HG02840 (cell line): Measurements from ENCODE around the gene CTTNBP2NL.
"Not testable (repeated sequence)": the region's sequence is repeated elsewhere in the genome, so short reads cannot be mapped to it uniquely, and the experiment has no call there.

Source experiments
- ATAC-seq: cut with Tn5 transposase; IDR thresholded peaks from one replicate; pipeline ENCODE4 v1.9.1; 2021; ENCODE audit warnings: mild to moderate bottlenecking, moderate library complexity, moderate number of reproducible peaks; ENCODE audit not compliant: unreplicated experiment, low FRiP score

The CTTNBP2NL gene

GRCh38 chr1:112386024-112386723 lies 9.8 kb upstream of the CTTNBP2NL start:
- ATAC-seq = no peak

DNA sequence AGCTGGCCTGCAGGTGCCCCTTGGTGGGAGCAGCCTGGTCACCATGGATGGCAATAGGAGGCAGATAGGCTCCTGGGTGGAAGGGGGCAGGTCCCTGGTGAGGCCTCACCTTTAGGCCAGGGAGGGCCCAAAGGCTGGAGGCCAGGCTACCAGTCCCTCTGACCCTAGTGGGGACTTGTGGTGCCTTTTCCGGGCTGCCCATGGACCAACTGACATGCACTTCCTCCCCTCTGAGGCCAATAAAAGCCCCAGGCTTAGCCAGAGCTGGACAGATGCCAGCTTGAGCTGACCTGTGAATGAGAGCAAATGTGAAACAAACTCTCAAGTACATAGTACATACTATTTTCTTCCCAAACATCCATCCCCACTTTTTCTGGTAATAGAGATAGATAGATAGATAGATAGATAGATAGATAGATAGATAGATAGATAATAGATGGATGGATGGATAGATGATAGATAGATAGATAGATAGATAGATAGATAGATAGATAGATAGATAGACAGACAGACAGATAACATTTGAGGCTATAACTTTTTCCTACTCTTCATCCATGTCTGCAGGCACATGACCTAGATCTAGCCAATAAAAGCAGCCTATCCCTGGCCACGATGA lies 9.2 kb upstream of the CTTNBP2NL start:
- ATAC-seq = no peak

DNA sequence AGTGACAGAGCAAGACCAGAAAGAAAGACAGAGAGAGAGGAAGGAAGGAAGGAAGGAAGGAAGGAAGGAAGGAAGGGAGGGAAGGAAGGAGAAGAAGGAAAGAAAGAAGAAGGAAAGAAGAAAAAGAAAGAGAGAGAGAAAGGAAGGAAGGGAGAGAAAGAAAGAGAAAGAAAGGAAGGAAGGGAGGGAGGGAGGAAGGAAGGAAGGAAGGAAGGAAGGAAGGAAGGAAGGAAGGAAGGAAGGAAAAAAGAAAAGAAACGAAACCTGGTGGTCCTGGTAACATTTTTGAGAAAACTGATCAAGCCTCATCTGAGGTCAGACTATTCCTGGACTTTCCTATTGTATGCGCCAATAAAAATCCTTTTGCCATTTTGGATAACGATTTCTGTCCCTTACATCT lies 8.2 kb upstream of the CTTNBP2NL start:
- no peak for ATAC-seq

DNA sequence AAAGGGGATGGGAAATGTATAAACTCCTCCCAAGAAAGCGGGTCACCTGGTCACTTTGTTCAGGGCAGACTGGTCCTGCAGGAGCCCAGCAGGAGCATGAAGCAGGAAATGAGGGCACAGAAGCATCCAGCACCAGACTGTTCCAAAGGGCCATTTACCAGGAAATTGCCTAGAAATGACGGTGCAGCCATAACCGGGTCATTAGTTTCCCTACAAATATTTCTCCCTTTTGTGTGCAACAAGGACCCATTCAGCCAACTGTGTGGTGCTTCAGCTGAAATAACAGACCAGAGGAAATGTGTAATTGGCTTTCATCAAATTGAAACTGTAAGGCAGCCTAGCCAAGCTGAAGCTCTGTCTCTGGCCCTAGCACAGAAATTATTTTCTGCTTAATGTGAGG lies 7.6 kb upstream of the CTTNBP2NL start:
- no peak for ATAC-seq

- no peak for ATAC-seq
Observed at GRCh38 chr1:112389689-112390088, 6.3 kb upstream of the CTTNBP2NL start.

DNA sequence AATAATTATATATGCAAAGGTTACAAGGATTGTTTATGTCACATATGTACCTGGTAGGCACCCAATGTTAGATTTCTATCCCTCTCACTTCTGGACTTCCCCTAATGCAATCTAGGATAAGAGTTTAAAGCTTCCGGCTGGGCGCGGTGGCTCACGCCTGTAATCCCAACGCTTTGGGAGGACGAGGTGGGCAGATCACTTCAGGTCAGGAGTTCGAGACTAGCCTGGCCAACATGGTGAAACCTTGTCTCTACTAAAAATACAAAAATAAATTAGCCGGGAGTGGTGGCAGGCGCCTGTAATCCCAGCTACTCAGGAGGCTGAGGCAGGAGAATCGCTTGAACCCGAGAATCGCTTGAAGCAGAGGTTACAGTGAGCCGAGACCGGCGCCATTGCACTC lies 5.7 kb upstream of the CTTNBP2NL start:
- ATAC-seq = not testable (repeated sequence)

GRCh38 chr1:112390775-112391602 lies 5.0 kb upstream of the CTTNBP2NL start:
- peak; percentile 55 for ATAC-seq

- no peak for ATAC-seq
Observed at GRCh38 chr1:112391603-112391940, 4.4 kb upstream of the CTTNBP2NL start.

- no peak for ATAC-seq
Observed at GRCh38 chr1:112393631-112393974, 2.4 kb upstream of the CTTNBP2NL start.

DNA sequence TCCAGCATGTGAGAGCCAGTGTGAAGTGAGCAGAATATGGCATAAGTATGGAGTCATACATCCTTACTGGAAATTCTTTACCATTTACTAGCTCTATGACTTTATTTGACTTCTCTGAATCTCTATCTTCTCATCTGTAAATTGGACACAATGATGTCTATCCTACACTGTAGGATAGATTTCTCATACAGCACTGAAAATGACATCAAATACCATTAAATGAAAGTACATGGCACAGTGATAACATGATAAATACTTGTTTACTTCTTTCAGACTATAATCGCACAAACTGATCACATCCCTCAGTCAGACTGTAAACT lies 1.3 kb upstream of the CTTNBP2NL start:
- ATAC-seq = no peak

DNA sequence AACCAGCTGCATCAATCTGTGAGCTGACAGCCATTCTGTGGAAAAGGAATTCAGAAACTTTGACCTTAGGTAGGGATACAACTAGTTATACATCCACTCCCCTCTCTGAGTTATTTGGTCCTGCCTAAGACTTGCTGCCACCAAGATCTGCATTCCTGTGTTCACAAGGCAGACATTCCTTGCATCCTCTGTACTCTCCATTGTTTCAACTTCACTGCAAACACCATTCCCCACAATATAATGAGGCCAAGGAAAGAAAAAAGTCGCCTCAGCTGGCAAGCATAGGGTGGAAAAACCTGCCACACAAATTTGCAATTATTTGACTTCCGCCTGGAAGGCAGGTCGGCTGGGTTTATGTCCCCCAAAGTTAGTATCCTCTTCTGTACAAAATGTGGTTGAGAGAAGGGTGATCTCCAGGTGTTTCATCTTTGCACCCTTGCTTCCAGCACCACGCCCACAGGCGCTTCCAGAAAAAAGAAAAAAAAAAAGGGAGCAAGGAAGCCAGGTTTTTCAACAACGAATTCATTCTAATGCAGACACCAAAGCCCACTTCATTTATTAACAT lies 676 bp upstream of the CTTNBP2NL start:
- no peak for ATAC-seq

GRCh38 chr1:112396653-112397471 lies 848 bp downstream of the CTTNBP2NL start:
- no peak for ATAC-seq

- ATAC-seq = no peak
Observed at GRCh38 chr1:112397841-112398240, 1.8 kb downstream of the CTTNBP2NL start.

GRCh38 chr1:112399456-112399855 lies 3.4 kb downstream of the CTTNBP2NL start:
- no peak for ATAC-seq

DNA sequence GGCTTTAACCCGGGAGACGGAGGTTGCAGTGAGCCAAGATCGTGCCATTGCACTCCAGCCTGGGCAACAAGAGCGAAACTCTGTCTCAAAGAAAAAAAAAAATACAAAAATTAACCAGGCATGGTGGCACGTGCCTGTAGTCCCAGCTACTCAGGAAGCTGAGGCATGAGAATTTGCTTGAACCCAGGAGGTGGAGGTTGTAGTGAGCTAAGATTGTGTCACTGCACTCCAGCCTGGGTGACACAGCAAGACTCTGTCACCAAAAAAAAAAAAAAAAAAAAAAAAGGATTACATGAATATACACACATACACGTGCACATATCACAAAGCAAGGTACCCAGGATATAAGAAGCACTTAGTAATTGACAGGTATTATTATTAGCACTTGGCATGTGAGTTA lies 4.7 kb downstream of the CTTNBP2NL start:
- not testable (repeated sequence) for ATAC-seq

- no peak for ATAC-seq
Observed at GRCh38 chr1:112402682-112403643, 6.9 kb downstream of the CTTNBP2NL start.

DNA sequence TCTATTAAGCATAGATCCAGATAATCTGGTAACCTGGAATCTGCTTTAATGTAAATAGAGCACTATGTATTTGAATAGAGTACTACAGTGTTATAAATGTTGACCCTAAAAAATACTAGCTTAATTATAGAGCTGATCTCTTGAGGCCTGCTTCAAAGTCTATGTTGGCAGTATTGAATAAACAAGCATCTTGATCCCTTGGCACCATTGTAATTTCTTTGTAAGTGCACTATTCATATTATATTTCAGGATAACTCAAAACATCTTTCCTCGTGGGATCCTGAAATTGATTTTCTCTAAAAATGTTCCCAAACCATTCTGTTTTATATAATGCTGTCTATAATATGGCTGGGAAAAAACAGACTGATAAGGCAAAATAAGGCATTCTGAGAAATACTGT lies 10.8 kb downstream of the CTTNBP2NL start:
- ATAC-seq = no peak

DNA sequence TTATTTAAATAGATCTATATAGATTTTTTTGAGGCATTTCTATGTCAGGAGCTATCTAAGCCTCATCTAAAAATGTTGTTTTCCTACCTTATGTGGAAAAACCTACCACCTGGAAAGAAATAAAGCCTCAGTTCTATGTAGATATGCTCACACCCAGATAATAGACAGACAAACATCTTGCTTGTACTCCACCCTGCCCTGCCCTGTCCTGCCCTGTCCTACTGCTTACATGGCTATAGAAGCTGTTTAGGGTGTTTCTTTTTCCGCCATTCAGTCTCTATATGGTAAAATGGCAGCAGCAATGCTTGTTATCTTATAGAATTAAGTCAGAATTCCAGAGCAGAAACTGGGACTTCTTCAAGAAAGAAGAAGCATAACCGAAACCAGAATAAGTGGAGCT lies 13.4 kb downstream of the CTTNBP2NL start:
- ATAC-seq = no peak

DNA sequence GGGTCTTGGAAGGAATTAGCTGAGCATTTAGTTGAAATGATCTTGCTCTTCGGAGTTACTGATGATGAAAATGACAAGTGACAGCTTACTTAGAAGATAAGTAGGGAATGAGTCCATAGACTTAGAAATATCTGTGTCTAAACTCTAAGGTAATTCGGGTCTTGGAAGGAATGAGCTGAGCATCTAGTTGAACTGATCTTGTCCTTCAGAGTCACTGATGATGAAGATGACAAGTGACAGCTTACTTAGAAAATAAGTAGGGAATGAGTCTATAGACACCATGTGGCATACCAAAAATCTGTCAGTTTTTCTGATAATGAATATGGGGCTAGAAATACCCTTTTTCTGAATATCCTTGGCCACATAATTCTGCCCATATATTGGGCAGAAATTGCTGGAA lies 14.7 kb downstream of the CTTNBP2NL start:
- no peak for ATAC-seq

DNA sequence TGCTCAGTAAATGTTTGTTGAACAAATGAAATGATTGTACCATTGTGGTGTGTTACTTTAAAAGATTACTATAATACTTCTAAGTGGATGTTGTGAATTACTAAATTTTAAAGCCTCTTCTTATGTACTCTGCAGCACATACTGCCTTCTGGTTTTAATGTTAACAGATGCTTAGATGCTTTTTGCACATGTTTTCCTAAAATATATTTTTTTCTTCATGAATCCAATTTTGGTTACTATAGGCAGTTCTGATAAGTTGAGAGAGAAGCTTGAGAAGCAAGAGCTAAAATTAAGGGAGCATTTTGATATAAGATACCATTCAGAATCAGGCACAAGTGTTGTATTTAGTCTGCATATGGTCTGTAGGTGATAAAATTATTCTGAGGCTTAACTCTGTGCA lies 21.3 kb downstream of the CTTNBP2NL start:
- ATAC-seq = no peak
